Measurements from ENCODE around the gene RPP21.
"Not testable (repeated sequence)": the region's sequence is repeated elsewhere in the genome, so short reads cannot be mapped to it uniquely, and the experiment has no call there.

Gene RPP21

DNA sequence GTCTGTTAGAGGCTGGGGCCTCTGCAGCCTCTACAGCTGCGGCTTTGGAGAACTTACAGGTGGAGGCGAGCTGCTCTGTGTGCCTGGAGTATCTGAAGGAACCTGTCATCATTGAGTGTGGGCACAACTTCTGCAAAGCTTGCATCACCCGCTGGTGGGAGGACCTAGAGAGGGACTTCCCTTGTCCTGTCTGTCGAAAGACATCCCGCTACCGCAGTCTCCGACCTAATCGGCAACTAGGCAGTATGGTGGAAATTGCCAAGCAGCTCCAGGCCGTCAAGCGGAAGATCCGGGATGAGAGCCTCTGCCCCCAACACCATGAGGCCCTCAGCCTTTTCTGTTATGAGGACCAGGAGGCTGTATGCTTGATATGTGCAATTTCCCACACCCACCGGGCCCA is 15.6 kb upstream of the RPP21 start:
- DNase-seq (ENCODE audit: low read depth in 2 of 2), result no peak

- DNase-seq (ENCODE audit: low read depth in 2 of 2), result no peak
Measured at GRCh38 chr6:30331981-30332380, 13.0 kb upstream of the RPP21 start.

- DNase-seq (ENCODE audit: low read depth in 2 of 2), result no peak
Measured at GRCh38 chr6:30334075-30334783, 10.7 kb upstream of the RPP21 start.

DNA sequence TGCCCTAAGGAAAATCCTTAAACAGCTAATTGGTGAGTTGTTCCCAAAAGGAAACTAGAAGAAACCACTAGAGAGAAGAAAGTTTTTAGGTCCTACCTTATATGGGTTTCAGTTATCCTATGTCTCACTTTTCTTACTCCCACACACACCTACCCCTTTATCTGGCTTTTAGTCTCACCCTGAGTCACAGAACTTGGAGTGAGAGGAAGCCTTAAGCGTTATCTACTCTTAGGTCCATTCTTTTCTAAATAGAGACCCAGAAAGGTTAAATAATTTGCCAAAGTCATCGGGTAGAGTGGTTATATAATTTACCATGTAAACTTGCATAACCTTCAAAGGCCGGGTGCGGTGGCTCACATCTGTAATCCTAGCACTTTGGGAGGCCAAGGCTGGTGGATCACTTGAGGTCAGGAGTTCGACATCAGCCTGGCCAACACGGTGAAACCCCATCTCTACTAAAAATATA is 4.3 kb upstream of the RPP21 start:
- DNase-seq (ENCODE audit: low read depth in 2 of 2), result no peak

DNA sequence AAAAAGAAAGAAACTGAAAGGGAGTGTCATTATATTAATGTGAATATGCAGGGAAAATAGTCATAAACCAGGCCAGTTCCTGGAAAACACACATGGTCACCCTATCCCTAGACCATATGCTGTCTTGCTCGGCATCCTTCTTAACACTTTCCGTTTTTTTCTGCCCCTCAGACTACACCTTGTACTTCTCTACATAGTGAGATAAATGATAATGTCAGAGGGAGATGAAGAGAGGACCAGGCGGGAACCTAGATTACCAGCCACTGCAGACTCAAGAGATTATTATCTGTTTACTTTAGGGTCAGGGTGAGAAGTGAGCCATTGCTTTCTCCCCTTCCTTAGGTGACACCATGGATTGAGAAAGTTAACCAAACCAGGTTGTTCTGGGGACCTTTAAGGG is 3.7 kb upstream of the RPP21 start:
- no peak for DNase-seq (ENCODE audit: low read depth in 2 of 2)

GRCh38 chr6:30341728-30342127 is 3.2 kb upstream of the RPP21 start:
- no peak for DNase-seq (ENCODE audit: low read depth in 2 of 2)

DNA sequence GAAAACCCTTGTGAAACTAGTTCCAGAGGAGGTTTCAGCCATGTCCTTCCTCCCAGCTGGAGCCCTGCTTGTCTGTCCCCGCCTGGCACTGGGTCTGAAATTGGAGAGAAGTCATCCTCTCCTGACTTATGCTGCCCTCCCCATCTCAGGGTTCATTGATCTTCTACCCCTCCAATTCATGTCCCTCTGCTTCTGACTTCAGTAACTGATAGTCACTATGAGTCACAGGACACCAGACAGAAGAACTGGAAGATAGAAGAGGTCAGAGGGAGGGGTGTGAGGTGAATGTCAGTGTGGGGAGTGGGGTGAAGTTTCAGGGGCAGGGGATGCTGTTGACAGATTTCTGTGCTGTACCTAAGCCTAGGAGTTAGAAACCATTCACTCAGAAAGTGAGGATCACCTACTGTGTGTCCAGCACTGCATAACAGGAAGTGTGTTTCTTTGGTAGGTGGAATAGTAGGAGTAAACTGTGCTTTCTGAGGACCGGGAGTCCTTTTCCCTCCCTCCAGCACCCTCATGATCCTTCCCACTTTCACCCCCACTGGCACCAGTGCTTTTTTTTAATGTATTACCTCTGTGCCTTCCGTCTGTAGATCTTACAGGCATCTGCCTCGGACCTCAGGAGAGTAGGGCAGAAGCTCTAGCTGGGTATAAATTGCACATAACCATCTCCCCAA is 627 bp upstream of the RPP21 start:
- DNase-seq (ENCODE audit: low read depth in 2 of 2), result no peak

DNA sequence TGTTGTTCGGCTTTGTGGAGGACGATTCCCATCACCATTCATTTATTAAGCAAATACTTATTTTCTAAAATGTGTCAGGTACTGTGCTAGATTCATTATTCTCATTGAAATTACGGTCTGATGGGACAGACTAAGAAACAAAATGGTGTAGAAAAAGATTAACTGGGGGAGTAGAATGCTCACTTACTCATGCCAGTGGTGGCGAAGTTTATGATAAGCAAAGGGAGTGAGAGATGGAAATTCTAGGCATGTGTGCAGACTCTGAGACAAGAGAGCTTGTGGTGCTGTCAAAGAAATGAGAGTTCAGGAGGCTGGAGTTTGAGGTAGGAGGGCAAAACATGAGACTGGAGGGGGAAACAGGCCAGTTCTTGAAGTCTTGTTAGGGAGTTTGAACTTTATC is 896 bp downstream of the RPP21 start:
- DNase-seq (ENCODE audit: low read depth in 2 of 2), result no peak

GRCh38 chr6:30348957-30349356 is 4.0 kb downstream of the RPP21 start:
- no peak for DNase-seq (ENCODE audit: low read depth in 2 of 2)

GRCh38 chr6:30349421-30350177 is 4.6 kb downstream of the RPP21 start:
- DNase-seq (ENCODE audit: low read depth in 2 of 2), result no peak

DNA sequence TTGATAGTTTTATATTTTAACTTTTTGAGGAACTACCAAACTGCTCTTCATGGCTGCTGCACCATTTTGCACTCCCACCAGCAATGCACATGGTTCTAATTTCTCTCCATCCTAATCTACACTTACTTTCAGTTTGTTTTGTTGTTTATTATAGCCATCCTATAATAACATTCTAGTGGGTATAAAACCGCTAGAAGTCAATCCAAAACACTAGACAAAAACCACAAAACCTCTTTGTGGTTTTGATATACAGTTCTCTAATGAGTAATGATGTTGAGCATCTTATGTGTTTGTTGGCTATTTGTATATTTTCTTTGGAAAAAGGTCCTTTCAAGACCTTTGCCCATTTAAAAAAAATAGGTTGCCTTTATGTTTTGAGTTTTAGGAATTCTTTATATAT is 5.6 kb downstream of the RPP21 start:
- no peak for DNase-seq (ENCODE audit: low read depth in 2 of 2)

DNA sequence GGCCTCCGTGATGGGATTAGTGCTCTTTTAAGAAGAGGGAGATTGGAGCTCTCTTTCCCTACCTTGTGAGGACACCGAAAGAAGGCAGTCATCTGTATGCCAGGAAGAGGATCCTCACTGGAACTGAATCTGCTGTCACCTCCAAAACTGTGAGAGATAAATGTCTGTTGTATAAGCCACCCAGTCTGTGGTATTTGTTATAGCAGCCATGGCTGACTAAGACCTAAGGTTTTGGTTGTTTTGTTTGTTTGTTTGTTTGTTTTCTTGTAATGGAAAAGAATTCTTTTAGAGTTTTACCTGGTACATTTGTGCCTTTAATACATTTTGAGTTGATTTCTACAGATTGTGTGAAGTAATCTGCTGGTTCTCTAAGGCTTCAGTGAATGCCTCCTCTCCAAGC is 7.6 kb downstream of the RPP21 start:
- no peak for DNase-seq (ENCODE audit: low read depth in 2 of 2)

DNA sequence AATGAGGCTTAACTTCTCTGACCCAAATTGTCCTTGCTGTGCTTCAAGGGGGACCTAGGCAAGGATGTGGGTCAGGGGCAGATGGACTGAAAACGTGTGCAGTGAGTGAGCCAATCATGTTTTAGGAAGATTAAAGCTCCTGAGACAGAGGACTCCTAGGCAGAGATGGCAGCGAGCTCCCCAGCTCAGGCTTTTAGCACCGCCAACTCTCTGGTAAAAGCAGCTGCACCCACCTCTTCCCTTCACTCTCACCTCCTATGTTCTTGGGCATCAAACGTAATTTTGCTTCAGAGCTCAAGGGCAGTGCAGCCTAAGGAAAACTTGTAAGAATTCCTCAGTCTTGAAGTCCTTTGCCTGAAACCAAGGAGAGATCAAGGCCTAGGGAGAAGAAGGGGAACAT is 10.3 kb downstream of the RPP21 start:
- no peak for DNase-seq (ENCODE audit: low read depth in 2 of 2)

DNA sequence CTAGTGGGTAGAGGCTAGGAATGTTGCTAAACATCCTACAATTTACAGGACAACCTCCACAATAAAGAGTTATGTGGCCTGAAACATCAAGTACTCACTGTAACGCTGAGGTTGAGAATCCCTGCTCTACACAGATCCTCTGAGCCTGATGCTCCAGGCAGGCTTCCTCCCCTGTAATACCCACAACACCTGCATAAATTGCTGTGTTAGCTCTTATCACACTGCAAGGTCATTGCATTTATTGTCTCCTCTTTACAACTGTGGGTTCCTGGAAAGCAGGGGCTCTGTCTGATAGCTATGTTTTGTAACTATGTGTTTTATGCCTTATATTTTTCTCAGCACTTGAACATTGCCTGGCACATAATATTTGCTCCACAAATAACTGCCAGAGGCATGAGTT is 11.6 kb downstream of the RPP21 start:
- DNase-seq (ENCODE audit: low read depth in 2 of 2), result no peak

DNA sequence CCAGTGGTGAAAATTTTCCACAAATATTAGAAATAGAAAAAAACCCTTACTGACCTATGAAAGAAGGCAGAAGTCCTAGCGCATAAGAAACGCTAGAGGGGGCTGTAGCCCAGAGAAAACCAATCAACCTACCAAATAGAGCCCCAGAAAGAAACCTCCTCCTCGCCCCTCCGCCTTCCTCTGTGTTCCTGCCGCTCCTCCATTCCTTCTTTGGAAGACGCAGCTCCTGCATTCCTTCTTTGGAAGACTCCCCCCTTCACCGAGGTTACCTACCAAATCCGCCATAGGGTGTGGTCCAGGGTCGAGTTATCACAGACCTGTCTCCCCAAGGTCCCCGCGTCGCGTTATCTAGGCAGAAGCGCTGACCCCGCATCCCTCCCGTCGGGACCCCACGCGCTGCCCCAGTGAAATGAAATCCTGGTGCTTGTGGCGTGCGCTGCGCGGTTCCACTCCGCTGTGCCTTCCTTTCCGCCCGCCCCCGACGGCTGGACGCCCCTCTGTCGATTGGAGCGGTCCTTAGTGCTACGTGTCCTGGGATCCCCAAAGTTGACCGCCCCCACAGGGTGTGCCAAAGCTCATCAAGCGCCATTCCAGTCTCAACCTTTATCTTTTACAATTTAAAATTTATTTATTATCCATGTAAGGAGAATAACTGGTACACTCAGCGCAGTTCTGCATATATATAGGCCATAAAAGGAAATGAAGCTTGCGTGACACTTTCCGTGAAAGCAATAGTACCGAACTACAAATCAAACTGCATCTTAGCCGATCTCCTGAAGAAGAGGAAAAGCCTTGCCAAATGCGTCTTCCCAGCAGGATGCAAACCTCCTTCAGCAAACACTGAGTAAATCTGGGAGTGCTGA is 13.0 kb downstream of the RPP21 start:
- DNase-seq (ENCODE audit: low read depth in 2 of 2), result peak; percentile 29 to 47

DNA sequence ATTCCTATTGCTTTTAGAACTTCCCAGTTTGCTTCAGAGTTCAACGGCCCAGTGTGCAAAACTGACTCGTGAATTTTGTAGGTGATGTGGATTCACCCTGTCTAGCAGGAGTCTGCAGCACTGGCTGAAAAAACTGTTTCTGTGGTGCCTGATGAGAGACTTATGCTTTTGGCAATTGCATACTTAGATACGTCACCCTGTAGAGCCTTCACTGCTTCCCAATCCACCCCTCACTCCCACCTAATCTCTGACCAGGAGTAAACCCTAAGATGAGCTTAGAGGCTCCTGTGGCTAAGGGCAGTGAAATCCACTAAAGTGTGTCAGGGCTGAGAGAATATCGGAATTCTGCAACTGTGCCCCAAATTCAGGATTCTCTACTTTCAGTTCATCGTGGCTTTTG is 14.3 kb downstream of the RPP21 start:
- DNase-seq (ENCODE audit: low read depth in 2 of 2), result no peak

- DNase-seq (ENCODE audit: low read depth in 2 of 2), result no peak
Measured at GRCh38 chr6:30360139-30360538, 15.2 kb downstream of the RPP21 start.

DNA sequence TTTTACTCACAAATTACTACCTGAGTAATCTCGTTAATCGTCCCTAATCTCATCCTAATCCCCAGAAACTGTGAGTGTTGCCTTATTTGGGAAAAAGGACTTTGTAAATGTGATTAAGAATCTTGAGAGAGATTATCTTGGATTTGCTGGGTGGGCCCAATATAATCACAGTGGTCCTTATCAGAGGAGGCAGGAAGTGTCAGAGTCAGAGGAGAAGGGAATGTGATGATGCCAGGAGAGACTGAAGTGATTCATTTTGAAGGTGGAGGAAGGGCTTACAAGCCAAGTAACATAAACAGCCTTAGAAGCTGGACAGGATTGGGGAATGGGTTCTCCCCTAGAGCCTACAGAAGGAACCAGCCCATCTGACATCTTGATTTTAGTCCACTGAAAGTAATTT is 16.7 kb downstream of the RPP21 start:
- no peak for DNase-seq (ENCODE audit: low read depth in 2 of 2)

DNA sequence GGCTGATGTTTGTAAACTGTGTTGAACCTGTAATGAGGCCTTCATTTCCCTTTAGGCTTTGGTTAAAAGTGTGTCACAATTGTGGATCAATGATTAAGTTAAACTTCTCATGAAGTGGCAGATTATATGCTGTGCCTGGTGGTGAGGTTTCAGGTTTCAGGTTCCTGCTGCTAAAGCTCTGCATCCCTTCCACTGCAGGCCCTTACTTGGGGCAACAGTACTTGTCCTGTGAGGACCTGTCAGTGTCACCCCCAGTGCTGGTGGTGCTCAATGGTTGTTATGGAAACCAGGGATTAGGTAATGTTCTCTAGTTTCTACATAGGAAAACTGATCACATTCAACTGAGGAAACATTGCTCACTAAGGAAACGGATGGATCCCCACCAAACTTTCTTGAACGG is 18.5 kb downstream of the RPP21 start:
- no peak for DNase-seq (ENCODE audit: low read depth in 2 of 2)

DNA sequence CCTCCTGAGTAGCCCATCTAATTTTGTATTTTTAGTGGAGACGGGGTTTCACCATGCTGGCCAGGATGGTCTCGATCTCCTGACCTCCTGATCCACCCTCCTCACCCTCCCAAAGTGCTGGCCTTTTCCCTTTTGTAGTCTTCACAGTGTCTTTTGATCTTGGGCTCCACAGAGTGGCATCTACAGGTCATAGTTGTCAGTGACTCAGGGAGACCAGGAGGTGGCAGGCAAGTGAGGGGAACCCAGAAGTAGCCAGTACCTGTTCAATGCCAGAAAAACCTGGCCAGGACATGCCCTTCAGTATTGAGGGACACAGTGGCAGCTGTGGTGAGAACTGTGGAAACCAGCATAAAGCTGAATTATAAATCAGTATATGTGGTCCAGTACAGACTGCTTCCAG is 19.6 kb downstream of the RPP21 start:
- no peak for DNase-seq (ENCODE audit: low read depth in 2 of 2)

DNA sequence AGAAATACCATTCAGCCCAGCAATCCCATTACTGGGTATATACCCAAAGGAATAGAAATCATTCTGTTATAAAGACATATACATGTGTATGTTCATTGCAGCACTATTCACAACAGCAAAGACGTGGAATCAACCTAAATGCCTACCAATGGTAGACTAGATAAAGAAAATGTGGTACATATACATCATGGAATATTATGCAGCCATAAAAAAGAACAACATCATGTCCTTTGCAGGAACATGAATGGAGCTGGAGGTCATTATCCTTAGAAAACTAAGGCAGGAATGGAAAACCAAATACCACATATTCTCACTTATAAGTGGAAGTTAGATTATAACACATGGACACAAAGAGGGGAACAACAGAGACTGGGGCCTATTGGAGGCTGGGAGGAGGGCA is 24.3 kb downstream of the RPP21 start:
- not testable (repeated sequence) for DNase-seq (ENCODE audit: low read depth in 2 of 2)

All from stimulated activated CD4-positive, alpha-beta T cell treated with anti-CD3 and anti-CD28 coated beads, Interleukin-4, amount 100 ng/mL, for 48 hours (primary cell).